ENCODE results near the gene TMEM218.

GRCh38 chr11:125064070-125064469 is 47.4 kb downstream of the TMEM218 start:
- TF ChIP-seq, protein P1, sequence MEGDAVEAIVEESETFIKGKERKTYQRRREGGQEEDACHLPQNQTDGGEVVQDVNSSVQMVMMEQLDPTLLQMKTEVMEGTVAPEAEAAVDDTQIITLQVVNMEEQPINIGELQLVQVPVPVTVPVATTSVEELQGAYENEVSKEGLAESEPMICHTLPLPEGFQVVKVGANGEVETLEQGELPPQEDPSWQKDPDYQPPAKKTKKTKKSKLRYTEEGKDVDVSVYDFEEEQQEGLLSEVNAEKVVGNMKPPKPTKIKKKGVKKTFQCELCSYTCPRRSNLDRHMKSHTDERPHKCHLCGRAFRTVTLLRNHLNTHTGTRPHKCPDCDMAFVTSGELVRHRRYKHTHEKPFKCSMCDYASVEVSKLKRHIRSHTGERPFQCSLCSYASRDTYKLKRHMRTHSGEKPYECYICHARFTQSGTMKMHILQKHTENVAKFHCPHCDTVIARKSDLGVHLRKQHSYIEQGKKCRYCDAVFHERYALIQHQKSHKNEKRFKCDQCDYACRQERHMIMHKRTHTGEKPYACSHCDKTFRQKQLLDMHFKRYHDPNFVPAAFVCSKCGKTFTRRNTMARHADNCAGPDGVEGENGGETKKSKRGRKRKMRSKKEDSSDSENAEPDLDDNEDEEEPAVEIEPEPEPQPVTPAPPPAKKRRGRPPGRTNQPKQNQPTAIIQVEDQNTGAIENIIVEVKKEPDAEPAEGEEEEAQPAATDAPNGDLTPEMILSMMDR (IDR thresholded peaks at IDR 0.05; ENCODE audit: borderline replicate concordance, extremely low read depth, low read length, poor library complexity, severe bottlenecking) = no peak
- no peak for TF ChIP-seq EZH2 (IDR thresholded peaks at IDR 0.05; ENCODE audit: borderline replicate concordance, low read depth, low read length, severe bottlenecking)
